WERI-Rb-1 (cell line): ENCODE results near the gene RNF32.

ENCODE experiments used
- DNase-seq: peaks from one replicate; pipeline ENCODE4 v3.0.0-alpha.2; 2020
- H3K27ac ChIP-seq: fragments of 250-450 bp; sonication (Bioruptor Pico); 2 replicates; pipeline ENCODE4 v1.5.1; 2020; ENCODE audit warnings: mild to moderate bottlenecking, moderate library complexity
- H3K27me3 ChIP-seq: fragments of 250-450 bp; sonication (Bioruptor Pico); 2 replicates; pipeline ENCODE4 v1.5.1; 2021; ENCODE audit warnings: mild to moderate bottlenecking, low read depth, moderate library complexity; ENCODE audit not compliant: insufficient read depth, severe bottlenecking
- H3K36me3 ChIP-seq: fragments of 250-450 bp; sonication (Bioruptor Pico); 2 replicates; pipeline ENCODE4 v1.5.1; 2020; ENCODE audit warnings: mild to moderate bottlenecking, moderate library complexity
- H3K4me3 ChIP-seq: 2 replicates; pipeline ENCODE4 v1.5.1; 2011; ENCODE audit warnings: low read depth, mild to moderate bottlenecking, control low read depth, low read length
- H3K9me3 ChIP-seq: fragments of 250-450 bp; sonication (Bioruptor Pico); 2 replicates; pipeline ENCODE4 v1.5.1; 2021; ENCODE audit warnings: mild to moderate bottlenecking, moderate library complexity; ENCODE audit not compliant: severe bottlenecking
- CTCF ChIP-seq: IDR thresholded peaks from 2 replicates; pipeline ENCODE4 v1.5.1; 2011; ENCODE audit warnings: low read depth, mild to moderate bottlenecking, control low read depth, inconsistent platforms, low read length

RNF32 gene

GRCh38 chr7:156703209-156703608 is 62.6 kb downstream of the RNF32 start:
- Histone ChIP-seq H3K4me3 (no peak overlapping the region), H3K27ac (no peak overlapping the region), H3K9me3 (peaks cover 5% of the 10 kb centered on the region), H3K36me3 (no peaks in the 10 kb centered on the region), H3K27me3 (no peaks in the 10 kb centered on the region)
- TF ChIP-seq CTCF, result no peak
- no peak for DNase-seq

GRCh38 chr7:156703773-156704482 is 63.4 kb downstream of the RNF32 start:
- no peak for DNase-seq
- Histone ChIP-seq H3K27me3 (no peaks in the 10 kb centered on the region), H3K4me3 (no peak overlapping the region), H3K36me3 (no peaks in the 10 kb centered on the region), H3K9me3 (no peaks in the 10 kb centered on the region), H3K27ac (no peak overlapping the region)
- TF ChIP-seq CTCF, result no peak

GRCh38 chr7:156722043-156722826 is 81.7 kb downstream of the RNF32 start:
- no peak overlapping the region for H3K27ac ChIP-seq
- no peaks in the 10 kb centered on the region for H3K27me3 ChIP-seq
- no peaks in the 10 kb centered on the region; the same call in 1 of the 2 replicates for H3K36me3 ChIP-seq
- no peak for DNase-seq
- H3K4me3 ChIP-seq, result no peak overlapping the region
- no peaks in the 10 kb centered on the region for H3K9me3 ChIP-seq
- no peak for TF ChIP-seq CTCF

- Histone ChIP-seq H3K4me3 (no peak overlapping the region), H3K36me3 (no peaks in the 10 kb centered on the region; the same call in 1 of the 2 replicates), H3K9me3 (no peaks in the 10 kb centered on the region), H3K27ac (no peak overlapping the region), H3K27me3 (no peaks in the 10 kb centered on the region)
- TF ChIP-seq CTCF, result no peak
- DNase-seq, result no peak
Observed at GRCh38 chr7:156725073-156725472, 84.5 kb downstream of the RNF32 start.

GRCh38 chr7:156725936-156726335 is 85.4 kb downstream of the RNF32 start:
- no peaks in the 10 kb centered on the region for H3K9me3 ChIP-seq
- no peaks in the 10 kb centered on the region for H3K27me3 ChIP-seq
- H3K36me3 ChIP-seq, result no peaks in the 10 kb centered on the region; the same call in 1 of the 2 replicates
- TF ChIP-seq CTCF, result no peak
- no peak for DNase-seq
- no peak overlapping the region for H3K4me3 ChIP-seq
- H3K27ac ChIP-seq, result no peak overlapping the region
